HepG2 (cell line): ENCODE measurements around the gene NPB. TPM values are rescaled to one million over a fixed set of nuclear protein-coding genes. Genes with fewer than 3 reads are reported as not detected.

ENCODE experiments used
- ASH2L ChIP-seq: fragments of 300-600, 200-600 bp; sonication (generic); IDR thresholded peaks from 2 replicates; pipeline ENCODE4 v1.7.0; 2017; ENCODE audit warnings: low read depth, mild to moderate bottlenecking, moderate library complexity, mixed read lengths, low read length; ENCODE audit not compliant: insufficient read length
- CEBPG ChIP-seq: IDR thresholded peaks from 2 replicates; pipeline ENCODE4 v1.6.1; 2016
- CENPBD1 ChIP-seq: sonication (generic); formaldehyde crosslinking; IDR thresholded peaks from 2 replicates; pipeline ENCODE4 v1.8.0; 2022; ENCODE audit warnings: missing genetic modification reagents, low read depth, mild to moderate bottlenecking, borderline replicate concordance
- CERS6 ChIP-seq: sonication (generic); formaldehyde crosslinking; IDR thresholded peaks from 2 replicates; pipeline ENCODE4 v1.5.0; 2020; ENCODE audit warnings: missing genetic modification reagents
- DNMT3B ChIP-seq: conservative IDR thresholded peaks from 2 replicates; pipeline ENCODE4 v1.6.1; 2016; ENCODE audit warnings: missing biosample characterization, control low read depth
- ERF ChIP-seq: IDR thresholded peaks from 2 replicates; pipeline ENCODE4 v1.6.1; 2018; ENCODE audit warnings: missing biosample characterization, missing genetic modification reagents
- FLYWCH1 ChIP-seq: sonication (generic); formaldehyde crosslinking; IDR thresholded peaks from 2 replicates; pipeline ENCODE4 v1.8.1; 2023; ENCODE audit warnings: mild to moderate bottlenecking, missing genetic modification reagents
- HOXD1 ChIP-seq: sonication (generic); formaldehyde crosslinking; IDR thresholded peaks from 2 replicates; pipeline ENCODE4 v1.5.0; 2020; ENCODE audit warnings: missing genetic modification reagents
- JUN ChIP-seq: sonication (generic); formaldehyde crosslinking; IDR thresholded peaks from 2 replicates; pipeline ENCODE4 v1.4.0; 2020; ENCODE audit warnings: mild to moderate bottlenecking, missing genetic modification reagents
- JUND ChIP-seq: sonication (generic); formaldehyde crosslinking; IDR thresholded peaks from 2 replicates; pipeline ENCODE4 v1.8.0; 2022; ENCODE audit warnings: mild to moderate bottlenecking, missing genetic modification reagents
- MBNL3 ChIP-seq: fragments of 250-450 bp; sonication (Bioruptor Pico); conservative IDR thresholded peaks from 2 replicates; pipeline ENCODE4 v1.8.0; 2022; ENCODE audit warnings: mild to moderate bottlenecking, inconsistent platforms
- MEF2D ChIP-seq: sonication (generic); formaldehyde crosslinking; IDR thresholded peaks from 2 replicates; pipeline ENCODE4 v1.5.1; 2020; ENCODE audit warnings: mild to moderate bottlenecking, missing genetic modification reagents
- MLLT10 ChIP-seq: sonication (generic); formaldehyde crosslinking; IDR thresholded peaks from 2 replicates; pipeline ENCODE4 v1.4.0; 2020; ENCODE audit warnings: missing genetic modification reagents
- MZF1 ChIP-seq: sonication (generic); formaldehyde crosslinking; IDR thresholded peaks from 2 replicates; pipeline ENCODE4 v1.8.1; 2023; ENCODE audit warnings: mild to moderate bottlenecking, missing genetic modification reagents, borderline replicate concordance
- PAX8 ChIP-seq: sonication (generic); formaldehyde crosslinking; IDR thresholded peaks from 2 replicates; pipeline ENCODE4 v1.8.0; 2022; ENCODE audit warnings: mild to moderate bottlenecking, missing genetic modification reagents, borderline replicate concordance
- PHF20 ChIP-seq: sonication (generic); formaldehyde crosslinking; IDR thresholded peaks from 2 replicates; pipeline ENCODE4 v1.5.0; 2020; ENCODE audit warnings: mild to moderate bottlenecking, missing genetic modification reagents
- PHF5A ChIP-seq: IDR thresholded peaks from one replicate; pipeline ENCODE4 v1.6.1; 2018; ENCODE audit warnings: low read depth, missing genetic modification reagents; ENCODE audit not compliant: unreplicated experiment
- PPARG ChIP-seq: conservative IDR thresholded peaks from 2 replicates; pipeline ENCODE4 v1.6.1; 2016; ENCODE audit warnings: missing biosample characterization, missing genetic modification reagents
- SNAI1 ChIP-seq: sonication (generic); formaldehyde crosslinking; IDR thresholded peaks from 2 replicates; pipeline ENCODE4 v1.5.0; 2020; ENCODE audit warnings: mild to moderate bottlenecking, missing genetic modification reagents, borderline replicate concordance
- SRSF4 ChIP-seq: fragments of 200-400 bp; formaldehyde crosslinking; IDR thresholded peaks from one replicate; pipeline ENCODE4 v1.6.1; 2018; ENCODE audit warnings: mild to moderate bottlenecking, low read depth, low read length, moderate library complexity; ENCODE audit not compliant: poor library complexity, severe bottlenecking
- TEAD2 ChIP-seq: sonication (generic); formaldehyde crosslinking; IDR thresholded peaks from 2 replicates; pipeline ENCODE4 v1.9.0; 2021; ENCODE audit warnings: missing genetic modification reagents
- TEAD3 ChIP-seq: optimal IDR thresholded peaks from 2 replicates; pipeline ENCODE3; 2016; ENCODE audit warnings: borderline replicate concordance
- ZFX ChIP-seq: sonication (generic); formaldehyde crosslinking; IDR thresholded peaks from 2 replicates; pipeline ENCODE4 v1.4.0; 2020; ENCODE audit warnings: mild to moderate bottlenecking, low read depth, missing genetic modification reagents, moderate library complexity
- ZMAT5 ChIP-seq: sonication (generic); formaldehyde crosslinking; IDR thresholded peaks from 2 replicates; pipeline ENCODE4 v1.5.0; 2020; ENCODE audit warnings: mild to moderate bottlenecking, low read depth, missing genetic modification reagents, borderline replicate concordance
- ZNF326 ChIP-seq: sonication (generic); formaldehyde crosslinking; IDR thresholded peaks from 2 replicates; pipeline ENCODE4 v1.4.0; 2020; ENCODE audit warnings: missing genetic modification reagents, borderline replicate concordance
- ZNF335 ChIP-seq: sonication (generic); formaldehyde crosslinking; IDR thresholded peaks from 2 replicates; pipeline ENCODE4 v1.4.0; 2020; ENCODE audit warnings: missing genetic modification reagents
- ZNF350 ChIP-seq: sonication (generic); formaldehyde crosslinking; IDR thresholded peaks from 2 replicates; pipeline ENCODE4 v1.4.0; 2020; ENCODE audit warnings: mild to moderate bottlenecking, low read depth, missing genetic modification reagents, borderline replicate concordance
- ZNF607 ChIP-seq: sonication (generic); formaldehyde crosslinking; IDR thresholded peaks from 2 replicates; pipeline ENCODE4 v1.5.1; 2020; ENCODE audit warnings: missing genetic modification reagents, mild to moderate bottlenecking, borderline replicate concordance
- ZNF703 ChIP-seq: sonication (generic); formaldehyde crosslinking; IDR thresholded peaks from 2 replicates; pipeline ENCODE4 v1.5.1; 2020; ENCODE audit warnings: missing genetic modification reagents, mild to moderate bottlenecking, moderate library complexity, borderline replicate concordance
- ZNF747 ChIP-seq: sonication (generic); formaldehyde crosslinking; IDR thresholded peaks from 2 replicates; pipeline ENCODE4 v1.8.1; 2023; ENCODE audit warnings: missing genetic modification reagents, mild to moderate bottlenecking, borderline replicate concordance
- polyA plus RNA-seq, 8 experiments: library from polyadenylated mRNA; depleted of rRNA in 3 of 8; stranded (reverse) in 7 of 8; unstranded in 1 of 8; fragments of >200 nt; fragmentation: Illumina TruSeq in 4 of 8; extraction: Trizol in 4 of 8; gene quantifications; 2 replicates each; pipeline versions ENCODE4 v1.2.1 to v1.2.3, GENCODE V29; 2011 to 2016; ENCODE audit warnings: low read depth in 4 of 8, missing spikeins in 1 of 8, mixed read lengths in 1 of 8; ENCODE audit not compliant: insufficient read depth in 1 of 8
- total RNA-seq, 5 experiments: library from RNA; depleted of rRNA; stranded (reverse); fragments of >200 nt; fragmentation: Illumina TruSeq; extraction: Trizol; gene quantifications; 2 replicates each; pipeline ENCODE4 v1.2.3, GENCODE V29; 2016; ENCODE audit warnings: low read depth in 1 of 5

The NPB gene
- total and polyA plus RNA-seq, 2 of the 13 experiments (the other 11 are each of a cell fraction or from before 2014, with no cell fraction given): 0.11 to 0.93 TPM

GRCh38 chr17:81909966-81910839, 8.2 kb downstream of the NPB start (continued):
- TF ChIP-seq ZNF747: 0 out of 2 replicates have a peak, but pooled peaks have one; percentile 35
- peak; percentile 99 for TF ChIP-seq ZFX
- peak; percentile 91 for TF ChIP-seq PPARG (CRISPR knock-in tag)
- peak; percentile 70; the same call in 1 of the 2 replicates for TF ChIP-seq MEF2D
- no peak for TF ChIP-seq DNMT3B (CRISPR knock-in tag)
- no peak for TF ChIP-seq TEAD2 (CRISPR knock-in tag)
- no peak for TF ChIP-seq CENPBD1 (CRISPR knock-in tag)
- TF ChIP-seq ZNF335 (CRISPR knock-in tag): 0 out of 2 replicates have a peak, but pooled peaks have one; percentile 58
- TF ChIP-seq CERS6 (CRISPR knock-in tag): no peak
- TF ChIP-seq JUN (CRISPR knock-in tag): no peak
- no peak for TF ChIP-seq ZMAT5 (CRISPR knock-in tag)
- TF ChIP-seq HOXD1 (CRISPR knock-in tag): peak; percentile 76
- TF ChIP-seq ERF (CRISPR knock-in tag): peak; percentile 81
- TF ChIP-seq ZNF326 (CRISPR knock-in tag): peak; percentile 30; the same call in 1 of the 2 replicates
- peak; percentile 55; the same call in 1 of the 2 replicates for TF ChIP-seq ZNF607 (CRISPR knock-in tag)
- no peak for TF ChIP-seq MBNL3 (CRISPR knock-in tag)
- TF ChIP-seq JUND: peak; percentile 59
- TF ChIP-seq SRSF4: no peak
- TF ChIP-seq PHF5A (CRISPR knock-in tag): peak; percentile 82
- TF ChIP-seq PAX8 (CRISPR knock-in tag): peak; percentile 61; the same call in 1 of the 2 replicates
- peak; percentile 76; the same call in 1 of the 2 replicates for TF ChIP-seq SNAI1
- TF ChIP-seq TEAD3 (CRISPR knock-in tag): peak; percentile 97
- no peak for TF ChIP-seq MZF1 (CRISPR knock-in tag)
- TF ChIP-seq PHF20 (CRISPR knock-in tag): no peak; the same call in 1 of the 2 replicates
- no peak; the same call in 1 of the 2 replicates for TF ChIP-seq MLLT10 (CRISPR knock-in tag)
- TF ChIP-seq CEBPG: no peak
- peak; percentile 84 for TF ChIP-seq ASH2L
- TF ChIP-seq ZNF350: peak; percentile 95
- TF ChIP-seq FLYWCH1: no peak
- TF ChIP-seq ZNF703 (CRISPR knock-in tag): no peak
